H1 (cell line): ENCODE results near the gene PPM1K. TPM values are rescaled to one million over a fixed set of nuclear protein-coding genes. Genes with fewer than 3 reads are reported as not detected.

ENCODE experiments used
- CTCF ChIA-PET: fragments of 300-600 bp; sonication (Branson Sonifier 250); formaldehyde crosslinking; loops from one replicate; lab custom pipeline; 2021; ENCODE audit not compliant: partially characterized antibody; lab: Charles Lee
- POLR2A ChIA-PET: fragments of 300-600 bp; sonication (Branson Sonifier 250); formaldehyde crosslinking; loops from one replicate; lab custom pipeline; 2021; ENCODE audit warnings: inconsistent platforms; ENCODE audit not compliant: partially characterized antibody; lab: Charles Lee
- DNase-seq, 2 experiments: peaks; one replicate each; pipeline versions ENCODE4 v3.0.0 to v3.0.0-alpha.2; 2010 to 2022; ENCODE audit warnings: low spot score in 2 of 2, low read depth in 1 of 2, mixed read lengths in 1 of 2
- FAIRE-seq: peaks from 2 replicates; lab custom pipeline; 2011; peaks lifted over from hg19 to GRCh38; lab: Jason Lieb, UNC
- H2AFZ ChIP-seq: 2 replicates; pipeline ENCODE4 v1.8.1; 2012; ENCODE audit warnings: low read length, inconsistent platforms
- H2AK5ac ChIP-seq: 2 replicates; pipeline ENCODE4 v1.6.1; 2013; ENCODE audit warnings: low read depth, low read length
- H2BK120ac ChIP-seq: replicated peaks from 2 replicates; pipeline ENCODE3; 2013; ENCODE audit warnings: low read depth, low read length, inconsistent platforms
- H2BK12ac ChIP-seq: 2 replicates; pipeline ENCODE4 v1.6.1; 2013; ENCODE audit warnings: low read depth, low read length
- H2BK15ac ChIP-seq: 2 replicates; pipeline ENCODE4 v1.6.1; 2013; ENCODE audit warnings: low read length
- H2BK20ac ChIP-seq: 2 replicates; pipeline ENCODE4 v1.6.1; 2013; ENCODE audit warnings: low read length
- H2BK5ac ChIP-seq: 2 replicates; pipeline ENCODE4 v1.6.1; 2013; ENCODE audit warnings: low read depth, low read length
- H3K14ac ChIP-seq: 2 replicates; pipeline ENCODE4 v1.6.1; 2013; ENCODE audit warnings: inconsistent platforms; ENCODE audit not compliant: insufficient read length
- H3K18ac ChIP-seq: 2 replicates; pipeline ENCODE4 v1.6.1; 2013; ENCODE audit warnings: low read length; ENCODE audit errors: extremely low read depth
- H3K23ac ChIP-seq: 2 replicates; pipeline ENCODE4 v1.6.1; 2013; ENCODE audit warnings: inconsistent platforms; ENCODE audit not compliant: insufficient read length
- H3K23me2 ChIP-seq: 2 replicates; pipeline ENCODE4 v1.6.1; 2013; ENCODE audit warnings: low read depth, low read length
- H3K27ac ChIP-seq: 2 replicates; pipeline ENCODE4 v1.6.1; 2011; ENCODE audit warnings: low read depth, low read length, inconsistent platforms
- H3K27me3 ChIP-seq, 4 experiments: replicated peaks in 1 of 4; 1 replicate in 1 of 4; 2 replicates in 3 of 4; pipeline versions ENCODE4 v1.6.1 to v1.8.1; 2011 to 2013; ENCODE audit warnings: low read length in 3 of 4, mild to moderate bottlenecking in 3 of 4, inconsistent platforms in 2 of 4, mixed read lengths in 2 of 4, moderate library complexity in 1 of 4; ENCODE audit not compliant: control insufficient read depth in 3 of 4, insufficient read depth in 3 of 4; ENCODE audit errors: extremely low read depth in 1 of 4
- H3K36me3 ChIP-seq, 4 experiments: 2 replicates each; pipeline versions ENCODE4 v1.6.1 to v1.8.1; 2011 to 2013; ENCODE audit warnings: mild to moderate bottlenecking in 4 of 4, low read length in 3 of 4, moderate library complexity in 2 of 4, control low read depth in 1 of 4, inconsistent platforms in 1 of 4; ENCODE audit not compliant: insufficient read depth in 4 of 4, control insufficient read depth in 2 of 4
- H3K4ac ChIP-seq: replicated peaks from 2 replicates; pipeline ENCODE3; 2013; ENCODE audit warnings: low read length, low read depth, mixed read lengths, inconsistent platforms; ENCODE audit not compliant: insufficient read length
- H3K4me1 ChIP-seq, 4 experiments: replicated peaks in 1 of 4; 1 replicate in 1 of 4; 2 replicates in 3 of 4; pipeline versions ENCODE4 v1.6.1 to v1.8.1; 2011 to 2013; ENCODE audit warnings: low read length in 3 of 4, inconsistent platforms in 2 of 4, mixed read lengths in 1 of 4; ENCODE audit not compliant: insufficient read depth in 4 of 4, control insufficient read depth in 3 of 4
- H3K4me2 ChIP-seq, 2 experiments: 2 replicates each; pipeline versions ENCODE4 v1.6.1 to v1.8.1; 2011 to 2013; ENCODE audit warnings: low read depth in 2 of 2, low read length in 2 of 2, control low read depth in 1 of 2, inconsistent platforms in 1 of 2, mild to moderate bottlenecking in 1 of 2; ENCODE audit not compliant: insufficient read depth in 1 of 2
- H3K4me3 ChIP-seq, 4 experiments: fragments of 200-600, 300-600 bp in 1 of 4; sonication (generic), shearing (Covaris generic), sonication (Bioruptor Twin) in 1 of 4; 2 replicates each; pipeline versions ENCODE4 v1.5.1 to v1.8.1; 2011 to 2016; ENCODE audit warnings: low read length in 4 of 4, low read depth in 3 of 4, control low read depth in 2 of 4, inconsistent platforms in 2 of 4, mild to moderate bottlenecking in 2 of 4, mixed read lengths in 1 of 4, moderate library complexity in 1 of 4; ENCODE audit not compliant: insufficient read depth in 2 of 4; ENCODE audit errors: extremely low read depth in 1 of 4
- H3K56ac ChIP-seq: replicated peaks from 2 replicates; pipeline ENCODE3; 2013; ENCODE audit warnings: low read depth, mild to moderate bottlenecking, mixed read lengths, low read length, inconsistent platforms; ENCODE audit not compliant: insufficient read length
- H3K79me1 ChIP-seq: 2 replicates; pipeline ENCODE4 v1.6.1; 2013; ENCODE audit warnings: low read depth, low read length, control low read depth
- H3K79me2 ChIP-seq, 2 experiments: 2 replicates each; pipeline versions ENCODE4 v1.6.1 to v1.8.1; 2012 to 2013; ENCODE audit warnings: low read length in 2 of 2, mild to moderate bottlenecking in 2 of 2, inconsistent platforms in 1 of 2; ENCODE audit not compliant: insufficient read depth in 2 of 2, control insufficient read depth in 1 of 2
- H3K9ac ChIP-seq, 4 experiments: replicated peaks in 1 of 4; 1 replicate in 1 of 4; 2 replicates in 3 of 4; pipeline versions ENCODE4 v1.6.1 to v1.8.1; 2011 to 2013; ENCODE audit warnings: low read depth in 3 of 4, low read length in 3 of 4, control low read depth in 2 of 4, mild to moderate bottlenecking in 2 of 4, moderate library complexity in 2 of 4, inconsistent platforms in 1 of 4; ENCODE audit errors: extremely low read depth in 1 of 4
- H3K9me3 ChIP-seq, 2 experiments: 2 replicates each; pipeline versions ENCODE4 v1.6.1 to v1.8.1; 2012 to 2013; ENCODE audit warnings: mild to moderate bottlenecking in 2 of 2, moderate library complexity in 2 of 2, control low read depth in 1 of 2, inconsistent platforms in 1 of 2, low read depth in 1 of 2, low read length in 1 of 2, mixed read lengths in 1 of 2; ENCODE audit not compliant: insufficient read depth in 2 of 2
- H4K20me1 ChIP-seq, 2 experiments: replicated peaks in 1 of 2; 2 replicates each; pipeline versions ENCODE3 to v1.8.1; 2011 to 2013; ENCODE audit warnings: inconsistent platforms in 2 of 2, low read length in 2 of 2, mild to moderate bottlenecking in 1 of 2; ENCODE audit not compliant: insufficient read depth in 2 of 2, control insufficient read depth in 1 of 2
- H4K5ac ChIP-seq: 2 replicates; pipeline ENCODE4 v1.6.1; 2013; ENCODE audit warnings: low read length, low read depth, mixed read lengths, inconsistent platforms; ENCODE audit not compliant: insufficient read length
- H4K8ac ChIP-seq: 2 replicates; pipeline ENCODE4 v1.8.0; 2013; ENCODE audit warnings: mild to moderate bottlenecking, moderate library complexity, low read length, inconsistent platforms; ENCODE audit not compliant: insufficient read depth; ENCODE audit errors: extremely low read depth
- H4K91ac ChIP-seq: replicated peaks from 2 replicates; pipeline ENCODE3; 2013; ENCODE audit warnings: low read length, mixed read lengths, inconsistent platforms; ENCODE audit not compliant: insufficient read length
- MAFK ChIP-seq: IDR thresholded peaks from 2 replicates; pipeline ENCODE4 v1.6.1; 2012; ENCODE audit warnings: low read depth, mild to moderate bottlenecking, improper control_type of control experiment, low read length
- RAD21 ChIP-seq, 2 experiments: IDR thresholded peaks in 1 of 2; conservative IDR thresholded peaks in 1 of 2; 2 replicates each; pipeline ENCODE4 v1.6.1; 2011; ENCODE audit warnings: low read depth in 2 of 2, low read length in 2 of 2, improper control_type of control experiment in 1 of 2, inconsistent platforms in 1 of 2, mild to moderate bottlenecking in 1 of 2, moderate library complexity in 1 of 2
- WGBS, 2 experiments: shearing (Covaris generic) in 1 of 2; methylation state at CpG; one replicate each; pipeline versions ENCODE4 v1.1.6 to v1.1.7; 2013 to 2015; ENCODE audit warnings: low lambda C conversion rate in 2 of 2, mixed read lengths in 2 of 2, inconsistent platforms in 1 of 2, low coverage in 1 of 2, missing lambda C conversion rate in 1 of 2; ENCODE audit not compliant: insufficient replicate concordance in 2 of 2, insufficient coverage in 1 of 2, insufficient read length in 1 of 2; ENCODE audit errors: extremely low coverage in 1 of 2, missing lambda C conversion rate in 1 of 2; 5-methylcytosine and 5-hydroxymethylcytosine counted together
- polyA plus RNA-seq, 7 experiments: library from polyadenylated mRNA; depleted of rRNA in 3 of 7; stranded (reverse) in 5 of 7; unstranded in 2 of 7; fragments of >200 nt in 5 of 7; fragments of 200-250 nt in 2 of 7; gene quantifications; 1 replicate in 5 of 7; 2 replicates in 1 of 7; 4 replicates in 1 of 7; pipeline versions ENCODE4 v1.2.1 to v1.2.3, GENCODE V29; 2011 to 2013; ENCODE audit warnings: missing spikeins in 2 of 7, mixed read lengths in 2 of 7
- total RNA-seq: library from RNA; stranded (reverse); fragmentation: NEBNext Ultra II Directional; extraction: Animal tissue kit (Norgen Biotek cat#: 25700); gene quantifications from 2 replicates; pipeline ENCODE4 v1.2.1, GENCODE V29; 2021
- TF ChIP-seq, protein P1 (sequence below), 3 experiments: IDR thresholded peaks; 1 replicate in 2 of 3; 2 replicates in 1 of 3; pipeline versions ENCODE4 v1.5.1 to v1.6.1; 2011; ENCODE audit warnings: low read length in 3 of 3, mild to moderate bottlenecking in 3 of 3, inconsistent platforms in 2 of 3, low read depth in 1 of 3, moderate library complexity in 1 of 3; ENCODE audit not compliant: insufficient read depth in 1 of 3; ENCODE audit errors: control extremely low read depth in 1 of 3

Gene PPM1K
- total and polyA plus RNA-seq, 2 of the 8 experiments (the other 6 are each of a cell fraction or from before 2014, with no cell fraction given) = 4.2 to 10.7 TPM

DNA sequence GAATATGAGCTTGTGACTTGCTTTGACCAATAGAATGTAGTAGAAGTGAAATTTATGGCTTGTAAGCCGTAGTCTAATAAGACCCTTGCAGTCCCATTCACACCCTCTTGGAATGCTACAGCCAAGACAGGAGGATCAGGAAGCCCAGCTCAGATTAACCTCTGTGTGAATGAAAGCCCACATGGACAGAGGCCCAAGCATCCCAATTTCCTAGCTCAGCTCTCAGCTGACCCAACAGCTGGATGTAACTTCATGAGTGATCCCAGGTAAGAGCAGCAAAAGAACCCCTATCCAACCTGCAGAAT is 12.8 kb upstream of the PPM1K start:
- H2BK15ac ChIP-seq = no peak overlapping the region
- H4K5ac ChIP-seq = no peak overlapping the region
- no peak overlapping the region for H4K91ac ChIP-seq
- no peaks in the 10 kb centered on the region for H3K23me2 ChIP-seq
- H3K9ac ChIP-seq = no peak overlapping the region
- H3K9me3 ChIP-seq = no peaks in the 10 kb centered on the region
- ChIA-PET POLR2A (interaction anchor here (0.6 to 1.0 kb wide), 3 partner anchors 12 to 110 kb away, joined by 3 to 4 read pairs (median 3); no protein-coding TSS in a partner anchor), CTCF (interaction anchor here (0.6 to 2.1 kb wide), 13 partner anchors 8 to 364 kb away, joined by 3 to 16 read pairs (median 3); partner anchors contain the start of gene HERC6)
- no peaks in the 10 kb centered on the region for H3K27me3 ChIP-seq
- H2BK120ac ChIP-seq = no peak overlapping the region
- no peak for FAIRE-seq
- no peak overlapping the region for H2BK12ac ChIP-seq
- H3K23ac ChIP-seq = no peak overlapping the region
- no peak overlapping the region for H2AFZ ChIP-seq
- no peaks in the 10 kb centered on the region for H3K79me2 ChIP-seq
- no peak overlapping the region for H2BK20ac ChIP-seq
- no peak overlapping the region for H3K4ac ChIP-seq
- 83% methylated on average over 1 of the region's 1 CpG; no CpG with 5 or more reads in 1 of the 2 experiments for WGBS, 2 experiments
- no peak overlapping the region for H3K27ac ChIP-seq
- no peak overlapping the region for H3K56ac ChIP-seq
- H3K36me3 ChIP-seq = no peaks in the 10 kb centered on the region
- H4K8ac ChIP-seq = no peak overlapping the region
- H3K79me1 ChIP-seq = no peaks in the 10 kb centered on the region
- H2BK5ac ChIP-seq = no peak overlapping the region
- no peak overlapping the region for H2AK5ac ChIP-seq
- no peak for DNase-seq
- no peaks in the 10 kb centered on the region; a peak in 1 of 7 replicates for H3K4me1 ChIP-seq
- H3K18ac ChIP-seq = no peak overlapping the region
- TF ChIP-seq, protein P1, sequence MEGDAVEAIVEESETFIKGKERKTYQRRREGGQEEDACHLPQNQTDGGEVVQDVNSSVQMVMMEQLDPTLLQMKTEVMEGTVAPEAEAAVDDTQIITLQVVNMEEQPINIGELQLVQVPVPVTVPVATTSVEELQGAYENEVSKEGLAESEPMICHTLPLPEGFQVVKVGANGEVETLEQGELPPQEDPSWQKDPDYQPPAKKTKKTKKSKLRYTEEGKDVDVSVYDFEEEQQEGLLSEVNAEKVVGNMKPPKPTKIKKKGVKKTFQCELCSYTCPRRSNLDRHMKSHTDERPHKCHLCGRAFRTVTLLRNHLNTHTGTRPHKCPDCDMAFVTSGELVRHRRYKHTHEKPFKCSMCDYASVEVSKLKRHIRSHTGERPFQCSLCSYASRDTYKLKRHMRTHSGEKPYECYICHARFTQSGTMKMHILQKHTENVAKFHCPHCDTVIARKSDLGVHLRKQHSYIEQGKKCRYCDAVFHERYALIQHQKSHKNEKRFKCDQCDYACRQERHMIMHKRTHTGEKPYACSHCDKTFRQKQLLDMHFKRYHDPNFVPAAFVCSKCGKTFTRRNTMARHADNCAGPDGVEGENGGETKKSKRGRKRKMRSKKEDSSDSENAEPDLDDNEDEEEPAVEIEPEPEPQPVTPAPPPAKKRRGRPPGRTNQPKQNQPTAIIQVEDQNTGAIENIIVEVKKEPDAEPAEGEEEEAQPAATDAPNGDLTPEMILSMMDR (IDR thresholded peaks at IDR 0.05; ENCODE audit: control extremely low read depth in 1 of 3, insufficient read depth in 1 of 3, low read depth in 1 of 3, low read length in 3 of 3) = peak in 1 of 3 experiments; percentile 26; a peak in 1 of 4 replicates
- TF ChIP-seq RAD21 (IDR thresholded peaks at IDR 0.05 in 1 of 2, conservative IDR thresholded peaks at IDR 0.05 in 1 of 2; ENCODE audit: low read depth in 2 of 2, low read length in 2 of 2) (peak in 1 of 2 experiments; percentile 20; a peak in 1 of 4 replicates), MAFK (no peak)
- H3K4me2 ChIP-seq = no peak overlapping the region
- H4K20me1 ChIP-seq = no peaks in the 10 kb centered on the region
- H3K14ac ChIP-seq = no peak overlapping the region
- no peak overlapping the region for H3K4me3 ChIP-seq
